Parathyroid adenoma (tissue), 2 donors: ENCODE data around the gene FAM50A.
A peak's percentile ranks its signal among the peaks of the same experiment; 100 is the strongest.
"Not testable (repeated sequence)": the region's sequence is repeated elsewhere in the genome, so short reads cannot be mapped to it uniquely, and the experiment has no call there.

Experiments used
- H2AFZ ChIP-seq: fragments of 300-600 bp; sonication (generic); one replicate; pipeline ENCODE4 v1.7.0; 2017; ENCODE audit warnings: antibody characterized with exemption, mild to moderate bottlenecking
- H3K27ac ChIP-seq: fragments of 300-600 bp; sonication (generic); one replicate; pipeline ENCODE4 v1.7.0; 2017
- H3K27me3 ChIP-seq: fragments of 300-600 bp; sonication (generic); one replicate; pipeline ENCODE4 v1.7.0; 2017; ENCODE audit warnings: low read length; ENCODE audit not compliant: control insufficient read depth, insufficient read depth
- H3K36me3 ChIP-seq: fragments of 300-600 bp; sonication (generic); one replicate; pipeline ENCODE4 v1.7.0; 2017; ENCODE audit warnings: low read length; ENCODE audit not compliant: control insufficient read depth, insufficient read depth
- H3K4me1 ChIP-seq: fragments of 300-600 bp; sonication (generic); one replicate; pipeline ENCODE4 v1.7.0; 2017; ENCODE audit warnings: control low read depth
- H3K4me2 ChIP-seq: fragments of 300-600 bp; sonication (generic); one replicate; pipeline ENCODE4 v1.7.0; 2017; ENCODE audit warnings: low read length
- H3K4me3 ChIP-seq: fragments of 300-600 bp; sonication (generic); one replicate; pipeline ENCODE4 v1.7.0; 2017; ENCODE audit warnings: low read depth, low read length
- H3K79me2 ChIP-seq: fragments of 300-600 bp; sonication (generic); one replicate; pipeline ENCODE4 v1.7.0; 2017; ENCODE audit warnings: control low read depth
- H3K9ac ChIP-seq: fragments of 300-600 bp; sonication (generic); one replicate; pipeline ENCODE4 v1.7.0; 2017; ENCODE audit warnings: mild to moderate bottlenecking
- H3K9me3 ChIP-seq: fragments of 300-600 bp; sonication (generic); one replicate; pipeline ENCODE4 v1.7.0; 2017; ENCODE audit warnings: low read length; ENCODE audit not compliant: control insufficient read depth
- CTCF ChIP-seq: fragments of 300-600 bp; sonication (generic); IDR thresholded peaks from one replicate; pipeline ENCODE4 v1.7.0; 2017; ENCODE audit warnings: antibody characterized with exemption, mild to moderate bottlenecking
- donor health status: primary hyperparathyroidism.

The FAM50A gene

GRCh38 chrX:154490414-154491083, 46.6 kb downstream of the FAM50A start, which contains the start of gene SLC10A3:
Gene SLC10A3 (minus strand): TSS chrX:154490629. CDS start chrX:154488940, 1,689 bp downstream.
- no peaks in the 10 kb centered on the region for H3K4me1 ChIP-seq
- no peaks in the 10 kb centered on the region for H3K9me3 ChIP-seq
- no peak within 1 kb of the TSS for H3K9ac ChIP-seq
- H3K36me3 ChIP-seq: no peaks in the 10 kb centered on the region
- peak within 1 kb of the TSS; percentile 61 for H3K4me3 ChIP-seq
- peak within 1 kb of the TSS; percentile 81 for H3K4me2 ChIP-seq
- H3K27me3 ChIP-seq: no peaks in the 10 kb centered on the region
- H3K27ac ChIP-seq: peak within 1 kb of the TSS; percentile 86
- peak within 1 kb of the TSS; percentile 77 for H2AFZ ChIP-seq
- TF ChIP-seq CTCF: no peak
- no peaks in the 10 kb centered on the region for H3K79me2 ChIP-seq

- TF ChIP-seq CTCF: no peak
- no peak overlapping the region for H2AFZ ChIP-seq
- H3K4me2 ChIP-seq: no peak overlapping the region
- no peaks in the 10 kb centered on the region for H3K4me1 ChIP-seq
- H3K9ac ChIP-seq: no peak overlapping the region
- H3K9me3 ChIP-seq: no peaks in the 10 kb centered on the region
- H3K27me3 ChIP-seq: no peaks in the 10 kb centered on the region
- no peaks in the 10 kb centered on the region for H3K79me2 ChIP-seq
- no peak overlapping the region for H3K4me3 ChIP-seq
- H3K27ac ChIP-seq: no peak overlapping the region
- no peaks in the 10 kb centered on the region for H3K36me3 ChIP-seq
Observed at GRCh38 chrX:154494715-154495114, 50.8 kb downstream of the FAM50A start.

GRCh38 chrX:154495472-154495922, 51.6 kb downstream of the FAM50A start:
- Histone ChIP-seq H3K79me2 (no peaks in the 10 kb centered on the region), H3K4me2 (no peak overlapping the region), H3K9ac (no peak overlapping the region), H3K4me3 (no peak overlapping the region), H3K27me3 (no peaks in the 10 kb centered on the region), H3K36me3 (no peaks in the 10 kb centered on the region), H2AFZ (no peak overlapping the region), H3K4me1 (no peaks in the 10 kb centered on the region), H3K27ac (no peak overlapping the region), H3K9me3 (no peaks in the 10 kb centered on the region)
- TF ChIP-seq CTCF: no peak

- not testable (repeated sequence) for H3K4me3 ChIP-seq, H3K27me3 ChIP-seq, H3K4me2 ChIP-seq, H3K27ac ChIP-seq, H3K36me3 ChIP-seq, H3K79me2 ChIP-seq, H3K9me3 ChIP-seq, H3K4me1 ChIP-seq, H3K9ac ChIP-seq
- peak overlapping the region; percentile 60 for H2AFZ ChIP-seq
Observed at GRCh38 chrX:154496591-154497137, 52.7 kb downstream of the FAM50A start.
